ENCODE results near the gene SPPL2C. TPM values are rescaled to one million over a fixed set of nuclear protein-coding genes. Genes with fewer than 3 reads are reported as not detected.
"Not testable (repeated sequence)": the region's sequence is repeated elsewhere in the genome, so short reads cannot be mapped to it uniquely, and the experiment has no call there.

The SPPL2C gene
- total RNA-seq, 1 donor from 2014 or later = not detected

DNA sequence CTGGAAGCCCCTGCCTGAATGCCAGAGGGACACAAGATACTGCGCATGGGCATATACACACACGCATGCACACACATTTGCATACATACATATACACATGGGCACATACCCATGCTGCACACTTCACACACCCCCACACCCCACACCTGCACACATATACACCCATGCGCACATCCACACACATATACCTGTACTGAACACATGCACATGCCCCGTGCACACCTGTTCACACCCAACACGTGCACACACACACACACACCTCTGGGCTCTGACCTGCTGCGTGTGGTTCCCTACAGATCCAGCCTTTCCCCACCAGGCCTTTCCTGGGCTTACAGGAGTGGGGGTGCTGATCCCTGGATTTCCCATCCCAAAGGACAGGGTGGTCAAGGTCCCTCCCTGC lies 6.3 kb downstream of the SPPL2C start:
- DNase-seq = no peak

DNA sequence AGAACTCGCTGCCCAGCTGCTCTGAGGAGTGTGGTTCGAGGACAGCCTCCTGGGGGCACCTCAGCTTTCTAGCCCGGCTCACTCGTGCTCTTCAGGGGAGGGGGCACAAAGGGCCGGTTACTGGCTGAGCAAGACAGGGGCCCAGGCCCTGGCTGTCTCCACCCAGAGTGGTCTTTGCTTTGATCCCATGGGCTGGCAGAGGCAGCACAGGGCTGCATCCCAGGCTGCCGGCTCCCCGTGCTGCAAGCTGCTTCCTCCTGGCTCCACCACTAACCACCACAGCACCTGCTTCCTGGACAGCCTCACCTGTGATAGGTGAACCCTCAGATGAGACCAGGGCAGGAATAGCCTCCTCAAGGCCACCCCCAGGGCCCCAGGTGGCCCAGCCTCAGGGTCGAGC lies 6.8 kb downstream of the SPPL2C start:
- no peak for DNase-seq

DNA sequence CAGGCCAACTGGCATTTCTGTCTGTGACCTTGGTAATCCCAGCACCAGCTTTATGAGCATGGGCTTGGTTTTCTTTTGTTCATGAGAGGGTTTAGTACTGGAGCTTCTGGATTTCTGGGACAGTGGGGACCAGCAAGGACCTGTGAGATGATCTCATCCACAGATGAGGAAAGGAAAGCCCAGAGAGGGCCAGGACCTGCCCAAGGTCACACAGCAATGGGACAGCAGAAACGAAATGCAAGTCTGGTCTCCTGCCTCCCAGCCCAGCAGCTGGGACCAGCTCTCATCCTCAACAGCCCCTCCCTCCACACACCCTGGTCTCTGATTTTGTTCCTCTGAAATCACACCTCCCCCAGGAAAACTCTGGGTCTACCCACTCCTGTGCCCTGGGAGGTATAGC lies 7.2 kb downstream of the SPPL2C start:
- no peak for DNase-seq

DNA sequence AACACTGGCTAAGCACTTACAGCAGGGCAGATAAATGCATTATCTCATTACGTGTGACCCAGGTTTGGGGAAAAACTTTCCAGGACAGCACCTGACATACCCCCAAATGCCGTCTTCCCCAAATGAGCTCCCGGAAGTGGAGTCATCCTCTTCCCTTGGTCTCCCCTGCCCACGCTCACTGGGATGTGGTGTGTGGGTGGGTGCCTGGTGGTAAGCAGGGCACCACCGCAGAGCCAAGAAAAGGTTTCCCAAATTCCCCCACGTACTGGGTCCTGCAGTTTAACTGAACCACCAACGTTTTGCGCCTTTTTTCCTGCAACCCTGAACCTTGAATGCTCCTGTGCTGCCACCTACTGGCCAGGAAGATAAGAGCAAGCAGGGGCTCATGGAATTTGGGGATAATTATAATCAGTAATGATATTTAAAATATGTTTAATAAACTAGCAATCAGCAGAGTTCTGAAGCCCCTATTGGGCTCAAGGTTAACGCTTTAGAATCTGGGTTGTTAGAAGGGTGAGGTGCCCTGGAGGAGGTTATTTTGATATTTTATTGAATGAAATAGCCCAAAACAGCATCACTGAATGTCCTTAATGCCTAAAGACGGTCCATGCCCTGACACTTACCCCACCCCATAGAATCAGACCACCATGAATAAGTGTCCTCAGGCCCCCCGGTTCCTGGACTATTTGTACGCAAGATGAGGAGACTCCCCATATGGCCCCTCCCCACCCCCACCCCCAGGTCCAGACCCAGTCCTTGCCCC lies 8.0 kb downstream of the SPPL2C start:
- peak; percentile 35 for DNase-seq

DNA sequence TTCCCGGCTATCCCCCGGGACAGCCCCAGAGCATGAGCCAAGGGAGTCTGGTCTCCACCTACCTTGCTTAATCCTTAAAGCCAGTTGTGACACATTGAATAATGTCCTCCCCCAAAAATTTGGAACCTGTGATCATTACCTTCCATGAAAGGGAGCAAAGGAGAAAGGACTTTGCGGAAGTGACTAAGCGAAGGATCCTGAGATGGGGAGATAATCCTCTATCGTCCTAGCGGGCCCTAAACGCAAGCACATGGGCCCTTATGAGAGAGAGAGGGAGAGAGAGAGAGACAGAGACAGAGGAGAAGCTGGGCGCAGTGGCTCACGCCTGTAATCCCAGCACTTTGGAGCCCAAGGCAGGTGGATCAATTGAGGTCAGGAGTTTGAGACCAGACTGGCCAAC lies 9.5 kb downstream of the SPPL2C start:
- no peak for DNase-seq

DNA sequence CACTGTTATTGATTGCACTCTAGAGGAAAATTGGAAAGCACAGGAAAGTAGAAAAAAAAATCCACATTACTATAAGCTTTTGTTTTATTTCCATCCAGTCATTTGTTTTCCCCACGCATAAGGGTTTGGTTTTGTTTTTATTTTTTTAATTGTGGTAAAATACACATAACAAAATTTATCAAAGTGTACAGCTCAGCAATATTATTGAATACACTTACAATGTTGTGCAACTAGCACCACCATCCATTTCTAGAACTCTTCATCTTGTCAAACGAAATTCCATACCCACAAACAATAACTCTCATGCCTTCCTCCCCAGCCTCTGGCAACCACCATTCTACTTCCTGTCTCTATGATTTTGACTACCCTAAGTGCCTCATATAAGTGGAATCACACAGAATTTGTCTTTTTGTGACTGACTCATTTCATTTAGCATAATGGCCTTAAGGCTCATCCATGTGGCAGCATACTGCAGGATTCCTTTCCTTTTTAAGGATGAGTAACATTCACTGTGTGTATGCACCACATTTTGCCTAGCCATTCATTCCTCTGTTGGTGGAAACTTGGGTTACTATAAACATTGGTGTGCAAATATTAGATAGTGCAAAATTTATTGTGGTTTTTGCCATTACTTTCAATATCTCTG lies 11.1 kb downstream of the SPPL2C start:
- DNase-seq = no peak

DNA sequence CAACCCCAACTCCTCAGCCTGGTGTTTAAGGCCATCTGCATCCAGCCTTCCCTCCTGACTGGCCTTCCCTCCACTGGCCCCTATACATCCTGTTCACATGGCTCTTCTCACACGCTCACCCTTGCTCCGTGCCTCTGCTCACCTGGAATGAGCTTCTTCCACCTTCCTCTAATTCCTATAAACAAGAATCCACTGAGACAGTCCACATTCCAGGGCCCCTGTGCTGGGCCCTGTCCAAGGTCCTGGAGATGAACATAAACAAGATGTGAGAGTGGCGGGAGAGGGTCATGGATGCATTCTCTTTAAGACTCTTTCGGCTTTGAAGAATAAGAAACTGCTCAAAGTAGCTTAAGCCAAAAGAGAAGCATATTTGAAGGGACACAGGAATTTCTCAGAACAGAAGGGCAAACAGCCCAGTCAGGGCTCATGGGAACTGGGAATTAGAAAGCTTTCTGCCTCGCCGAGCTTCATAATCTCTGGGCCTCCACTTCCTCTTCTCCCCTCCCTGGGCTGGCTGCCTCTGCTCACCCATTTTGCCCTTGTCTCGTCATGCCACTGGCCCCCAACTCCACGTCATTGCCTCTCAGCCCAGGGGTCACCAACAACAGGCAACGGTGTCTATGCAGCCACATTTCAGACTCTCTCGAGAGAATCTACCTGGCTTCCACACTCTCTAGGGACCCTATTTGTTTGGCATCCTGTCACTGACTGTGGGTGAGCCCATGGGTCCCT lies 13.5 kb downstream of the SPPL2C start:
- DNase-seq = no peak

DNA sequence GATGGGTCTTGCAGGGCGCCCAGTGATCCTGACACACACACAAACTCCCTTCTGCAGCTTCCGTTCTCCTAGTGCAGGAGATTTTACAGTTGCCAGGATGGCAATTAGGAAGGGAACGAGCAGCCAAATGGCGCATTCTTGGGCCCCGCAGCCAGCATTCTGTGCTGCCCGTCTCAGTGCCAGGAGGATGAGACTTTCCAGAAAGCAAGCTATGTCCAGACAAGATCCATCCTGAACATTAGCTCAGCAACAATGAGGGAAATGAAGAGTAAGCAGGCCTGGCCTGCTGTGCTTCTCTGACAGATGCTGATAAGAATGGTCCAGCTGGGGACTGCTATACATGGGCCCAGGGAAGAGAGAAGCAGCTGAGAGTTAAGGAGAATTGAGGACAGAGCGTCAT lies 16.5 kb downstream of the SPPL2C start:
- DNase-seq = no peak

DNA sequence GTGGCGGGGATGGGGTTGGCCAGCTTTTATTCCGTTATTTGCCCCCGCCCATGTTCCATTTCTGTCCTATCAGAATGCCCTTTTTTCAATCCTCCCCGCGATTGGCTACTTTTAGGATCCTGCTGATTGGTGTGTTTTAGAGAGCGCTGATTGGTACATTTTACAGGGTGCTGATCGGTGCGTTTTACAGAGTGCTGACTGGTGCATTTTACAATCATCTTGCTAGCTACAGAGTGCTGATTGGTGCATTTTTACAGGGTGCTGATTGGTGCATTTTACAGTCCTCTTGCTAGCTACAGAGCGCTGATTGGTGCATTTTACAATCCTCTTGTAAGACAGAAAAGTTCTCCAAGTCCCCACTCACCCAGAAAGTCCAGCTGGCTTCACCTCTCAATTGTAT lies 17.4 kb downstream of the SPPL2C start:
- DNase-seq = not testable (repeated sequence)

DNA sequence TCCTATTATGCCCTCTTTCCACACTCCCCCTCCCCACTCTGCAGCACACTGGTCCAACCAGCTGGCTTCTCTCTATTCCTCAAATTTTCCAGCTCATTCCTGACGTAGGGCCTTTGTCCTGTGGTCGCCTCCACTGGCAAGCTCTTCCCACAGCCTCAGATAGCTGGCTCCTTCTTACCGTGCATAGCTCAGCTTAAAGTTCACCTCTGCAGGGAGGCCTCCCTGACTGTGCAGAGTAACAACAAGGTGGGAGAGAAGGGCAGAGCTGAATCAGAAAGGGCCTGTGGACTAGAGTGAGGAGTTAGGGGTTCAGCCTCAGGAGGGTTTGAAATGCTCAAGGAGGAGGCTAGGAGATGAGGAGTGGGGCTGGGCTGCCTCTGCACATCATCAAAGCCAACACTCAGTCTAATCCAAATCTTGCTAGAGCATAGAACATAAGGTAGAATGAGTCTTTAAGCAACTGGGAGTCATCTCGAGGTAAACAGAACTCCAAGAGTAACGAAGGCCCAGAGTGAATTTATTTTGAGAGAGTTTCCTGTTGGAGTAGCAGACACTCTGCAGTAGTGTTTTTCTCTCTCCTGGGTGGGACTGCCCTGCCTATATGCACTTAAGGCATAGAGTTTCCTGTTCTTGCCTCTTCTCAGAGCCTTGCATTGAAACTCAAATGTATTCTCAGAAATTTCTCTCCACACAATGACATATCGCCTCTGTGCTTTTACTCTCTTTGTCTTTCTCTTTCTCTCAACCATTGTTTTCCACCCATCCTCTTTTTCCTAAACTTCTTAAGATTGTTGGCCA lies 19.4 kb downstream of the SPPL2C start:
- no peak for DNase-seq

DNA sequence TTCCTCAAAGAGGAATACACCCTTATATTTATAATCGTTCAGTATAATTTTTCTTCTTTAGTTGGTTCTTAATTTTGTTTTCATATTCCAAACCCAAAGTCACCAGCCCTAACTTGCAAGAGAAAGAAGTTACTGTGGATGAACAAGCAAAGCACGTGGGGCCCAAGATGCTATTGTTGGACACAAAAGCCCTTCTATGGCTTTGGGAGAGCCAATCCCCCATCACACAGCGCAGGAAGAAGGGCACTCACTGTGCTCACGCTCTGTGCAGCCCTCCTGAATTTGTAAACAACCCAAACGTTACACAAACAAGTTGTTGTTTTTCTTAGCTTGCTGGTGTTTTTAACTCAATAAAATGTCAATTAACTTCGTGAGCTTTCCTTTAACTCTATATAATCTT lies 22.5 kb downstream of the SPPL2C start:
- DNase-seq = peak; percentile 72

DNA sequence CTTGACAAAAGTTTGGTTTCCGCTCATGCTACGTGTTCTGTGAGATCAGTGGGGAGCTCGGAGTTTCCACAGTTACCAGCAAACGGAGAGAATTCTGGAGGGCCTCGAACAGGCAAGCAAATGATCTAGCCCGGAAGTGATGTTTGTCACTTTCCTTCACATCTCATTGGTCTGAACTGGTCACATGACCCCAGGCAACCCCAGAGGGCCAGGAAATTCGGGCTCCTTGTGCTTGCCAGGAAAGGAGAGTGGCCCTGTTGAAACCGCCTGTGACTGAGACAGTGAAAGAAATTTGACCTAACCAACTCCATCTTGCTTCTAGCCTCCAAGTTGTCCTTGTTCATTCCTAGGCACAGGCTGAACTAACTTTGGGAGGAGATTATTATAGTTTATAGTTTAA lies 23.0 kb downstream of the SPPL2C start:
- no peak for DNase-seq

DNA sequence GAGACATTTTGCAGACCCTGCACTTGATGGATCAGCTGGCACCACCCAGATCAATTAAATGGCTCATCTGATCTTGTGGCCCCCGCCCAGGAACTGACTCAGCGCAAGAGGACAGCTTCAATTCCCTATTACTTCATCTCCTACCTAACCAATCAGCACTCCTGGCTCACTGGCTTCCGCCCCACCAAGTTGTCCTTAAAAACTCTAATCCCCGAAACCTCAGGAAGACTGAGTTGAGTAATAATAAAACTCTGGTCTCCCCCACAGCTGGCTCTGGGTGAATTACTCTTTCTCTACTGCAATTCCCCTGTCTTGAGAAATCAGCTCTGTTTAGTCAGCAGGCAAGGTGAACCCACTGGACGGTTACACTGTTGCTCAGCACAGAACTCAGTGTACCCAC lies 23.6 kb downstream of the SPPL2C start:
- no peak for DNase-seq

DNA sequence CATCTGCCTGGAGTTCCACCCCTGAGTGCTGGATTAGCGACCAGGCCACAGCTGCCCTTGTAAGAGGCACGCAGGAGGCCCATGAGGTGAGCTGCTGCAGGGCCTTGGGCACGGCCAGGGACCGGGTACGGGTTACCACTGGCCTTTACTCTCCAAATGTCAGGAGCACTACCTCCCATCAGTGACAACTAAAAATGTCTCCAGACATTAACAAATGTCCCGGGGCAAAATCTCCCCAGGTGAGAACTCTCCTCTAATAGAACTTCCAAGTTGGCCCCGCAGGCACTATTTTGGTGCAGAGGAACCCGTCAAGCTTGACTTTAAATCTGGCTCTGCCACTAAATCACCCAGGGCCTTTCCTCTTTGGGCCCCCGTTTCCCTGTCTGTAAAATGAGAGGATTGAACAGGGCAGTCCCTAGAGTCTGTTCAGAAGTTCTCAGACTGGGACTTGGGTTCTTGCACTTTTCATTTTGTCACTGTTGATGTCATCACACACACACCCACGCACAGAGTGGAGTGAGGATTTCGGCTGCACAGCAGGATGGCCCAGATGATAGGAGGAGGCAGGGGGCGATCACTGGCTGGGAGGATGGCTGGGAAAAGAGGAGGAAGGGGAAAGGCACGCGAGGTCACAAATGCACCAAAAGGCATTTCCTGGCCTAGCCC lies 25.1 kb downstream of the SPPL2C start:
- no peak for DNase-seq

DNA sequence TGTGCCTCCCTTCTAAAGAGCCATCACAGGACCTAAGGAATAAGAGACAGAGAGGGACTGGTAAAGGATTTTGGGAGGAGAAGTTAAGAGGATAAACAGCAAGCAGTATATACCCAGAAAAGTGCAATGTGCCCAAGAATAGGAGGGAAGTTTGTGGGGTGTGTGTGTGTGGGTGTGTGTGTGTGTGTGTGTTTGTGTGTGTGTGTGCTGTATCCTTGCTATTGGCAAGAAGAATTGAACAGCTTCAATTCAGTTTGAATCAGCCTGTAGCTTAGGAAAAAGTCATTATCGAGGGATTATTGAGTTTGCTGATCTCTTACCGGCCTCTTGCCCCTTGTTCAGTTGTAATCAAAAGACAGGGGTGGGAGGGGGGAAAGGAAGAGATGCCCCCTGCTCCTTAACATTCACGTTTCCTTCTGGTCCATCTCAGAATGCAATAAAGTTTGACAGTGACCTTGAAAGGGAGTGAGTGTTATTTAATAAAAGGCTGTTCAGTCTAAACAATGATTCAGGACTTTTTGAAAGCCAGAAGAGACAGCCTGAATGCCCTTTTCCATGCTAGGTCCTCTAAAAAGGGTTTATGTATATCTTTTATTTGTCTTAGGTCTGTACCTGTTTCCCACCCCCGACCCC lies 25.8 kb downstream of the SPPL2C start:
- DNase-seq = no peak

DNA sequence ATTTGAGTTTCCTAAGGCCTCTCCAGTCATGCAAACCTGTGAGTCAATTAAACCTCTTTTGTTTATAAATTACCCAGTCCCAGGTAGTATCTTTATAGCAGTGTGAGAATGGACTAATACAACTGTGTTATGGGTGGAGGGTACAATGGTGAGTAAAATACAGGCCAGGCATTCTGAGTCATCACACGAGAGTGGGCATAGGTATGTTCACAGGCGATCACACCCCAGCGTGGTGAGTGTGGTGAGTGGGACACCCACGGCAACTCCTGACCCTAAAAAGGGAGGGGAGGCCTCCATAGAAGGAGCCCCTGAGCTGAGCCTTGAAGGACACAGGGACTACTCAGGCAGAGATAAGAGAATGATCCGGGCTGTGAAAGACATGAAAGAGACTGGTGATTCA lies 27.0 kb downstream of the SPPL2C start:
- DNase-seq = no peak

DNA sequence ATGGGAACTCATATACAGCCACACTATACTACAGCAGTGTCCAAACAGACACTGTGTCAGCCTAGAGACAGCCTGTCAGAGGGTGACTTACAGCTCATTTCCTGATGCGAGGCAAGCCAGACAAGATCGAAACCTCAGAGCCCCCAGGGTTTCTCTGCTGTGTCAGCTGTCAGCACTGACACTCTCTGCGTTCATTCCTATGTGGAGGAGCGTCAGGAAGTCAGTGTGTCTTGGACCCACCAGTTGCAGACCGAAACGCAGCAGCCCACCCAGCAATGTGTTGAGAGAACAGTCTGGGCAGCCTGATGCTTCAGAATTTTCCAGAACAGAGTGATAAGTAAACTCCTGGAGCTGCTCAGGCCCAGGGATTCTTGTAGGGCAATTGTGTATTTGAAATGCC lies 29.0 kb downstream of the SPPL2C start:
- no peak for DNase-seq

DNA sequence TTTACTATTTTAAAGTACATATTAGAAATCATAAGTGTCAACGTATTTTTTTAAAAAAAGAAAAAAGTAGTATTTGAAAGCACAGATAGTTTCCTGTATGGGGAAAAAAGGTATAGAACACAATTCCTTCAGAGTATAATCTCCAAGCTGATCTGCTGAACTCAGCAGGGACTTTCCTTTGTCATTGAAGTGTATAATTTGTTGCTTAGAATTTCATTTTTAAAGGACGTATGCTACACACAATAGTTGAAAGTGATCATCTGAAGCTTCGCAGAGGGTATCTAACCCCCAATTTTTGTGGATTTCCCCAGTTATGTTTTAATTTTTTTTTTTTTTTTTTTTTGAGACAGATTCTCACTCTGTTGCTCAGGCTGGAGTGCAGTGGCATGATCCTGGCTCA lies 29.5 kb downstream of the SPPL2C start:
- no peak for DNase-seq

DNA sequence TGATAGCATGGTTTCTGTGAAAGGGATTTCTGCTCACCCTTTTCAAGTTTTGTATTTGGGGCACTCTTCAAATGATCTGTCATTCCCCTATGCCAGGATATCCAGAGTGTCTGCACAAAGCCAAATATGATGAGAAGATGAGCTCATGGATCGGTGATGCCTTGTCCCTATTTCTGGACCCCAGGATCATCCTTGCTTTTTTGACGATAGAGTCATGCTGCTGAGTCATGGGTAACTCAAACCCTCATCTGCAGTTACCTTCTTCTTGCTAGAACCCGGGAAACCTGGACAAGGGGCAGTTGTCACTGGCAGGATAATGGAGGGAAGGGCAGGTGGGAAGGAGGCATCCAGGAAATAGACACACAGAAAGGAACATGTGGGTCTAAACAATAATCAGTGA lies 31.9 kb downstream of the SPPL2C start:
- DNase-seq = no peak

DNA sequence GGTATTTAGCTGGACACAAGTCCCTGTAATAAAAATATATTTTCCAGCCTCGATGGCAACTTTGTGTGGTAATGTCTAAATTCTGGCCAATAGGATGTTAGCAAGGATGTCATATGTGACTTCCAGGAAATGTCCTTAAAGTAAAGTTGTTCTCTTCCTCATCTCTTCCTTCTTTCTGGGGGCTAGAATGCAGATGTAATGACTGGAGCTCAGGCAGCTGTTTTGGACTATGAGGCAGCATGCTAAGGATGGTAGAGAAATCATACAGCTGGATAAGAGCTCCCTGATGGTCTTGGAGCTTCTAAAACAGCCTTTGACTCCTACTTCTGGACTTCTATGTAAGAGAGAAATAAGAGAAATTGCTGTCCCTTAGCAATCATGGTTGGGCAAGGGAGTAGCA lies 32.8 kb downstream of the SPPL2C start:
- DNase-seq = no peak

DNA sequence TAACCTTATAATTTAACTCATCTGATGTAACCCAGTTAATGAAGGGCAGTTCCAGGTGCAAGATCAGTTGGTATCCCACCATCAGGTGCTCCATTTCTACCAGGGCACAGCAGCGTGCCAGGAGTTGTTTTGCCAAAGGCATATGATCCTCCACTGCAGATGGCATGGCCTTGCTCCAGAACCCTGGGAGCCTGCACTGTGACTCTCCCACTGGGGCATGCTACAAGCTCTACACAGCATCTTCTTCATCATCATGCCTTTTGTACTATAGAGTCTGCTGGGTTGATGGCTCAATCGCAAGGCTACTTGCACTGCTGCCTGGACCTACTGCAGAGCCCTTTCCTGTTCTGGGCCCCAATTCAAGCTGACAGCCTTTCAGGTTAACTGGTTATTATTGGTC lies 38.4 kb downstream of the SPPL2C start:
- no peak for DNase-seq

DNA sequence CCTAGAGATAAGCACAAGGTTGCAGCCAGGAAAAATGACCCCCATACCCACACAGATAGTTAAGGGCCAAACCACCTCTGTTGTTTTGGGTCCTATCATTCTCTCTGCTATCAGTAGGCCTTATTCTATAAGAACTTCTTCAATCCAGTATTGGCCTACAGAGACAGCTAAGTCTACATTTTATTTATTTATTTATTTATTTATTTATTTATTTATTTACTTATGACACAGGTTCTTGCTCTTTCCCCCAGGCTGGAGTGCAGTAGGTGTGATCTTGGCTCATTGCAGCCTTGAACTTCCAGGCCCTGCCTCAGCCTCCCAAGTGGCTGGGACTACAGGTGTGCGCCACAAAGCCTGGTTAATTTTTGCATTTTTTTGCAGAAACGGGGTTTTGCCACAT lies 42.2 kb downstream of the SPPL2C start:
- no peak for DNase-seq

All from occipital lobe (tissue), 2 donors.